Dermis blood vessel endothelial cell (primary cell): ENCODE results near the gene BCL2L2. TPM values are rescaled to one million over a fixed set of nuclear protein-coding genes. Genes with fewer than 3 reads are reported as not detected.

ENCODE experiments used
- DNase-seq: peaks from one replicate; pipeline ENCODE4 v3.0.0; 2010
- total RNA-seq: library from RNA; depleted of rRNA; stranded (reverse); fragments of >200 nt; gene quantifications from 2 replicates; pipeline ENCODE4 v1.2.3, GENCODE V29; 2014

BCL2L2 gene
- total RNA-seq, 1 donor from 2014 or later: 10.4 TPM

- DNase-seq: no peak
Observed at GRCh38 chr14:23357261-23357660, 50.6 kb downstream of the BCL2L2 start.

DNA sequence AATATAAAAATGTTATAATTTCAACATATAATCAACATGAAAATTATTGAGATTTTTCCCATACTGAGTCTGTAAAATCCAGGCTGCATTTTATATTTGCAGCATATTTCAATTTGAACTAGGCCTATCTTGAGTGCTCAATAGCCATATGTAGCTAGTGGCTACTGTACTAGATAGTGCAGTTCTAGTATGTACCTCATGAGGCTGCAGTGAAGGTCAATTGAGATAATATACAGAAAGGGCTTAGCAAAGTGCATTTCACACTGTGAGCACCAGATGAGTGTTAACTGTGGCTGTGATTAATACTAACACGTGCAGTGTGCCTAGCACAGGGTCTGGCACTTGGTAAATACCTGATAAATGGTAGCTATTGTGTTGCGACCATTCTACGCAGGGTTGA lies 51.4 kb downstream of the BCL2L2 start:
- no peak for DNase-seq

GRCh38 chr14:23358553-23359166 lies 52.0 kb downstream of the BCL2L2 start:
- no peak for DNase-seq

GRCh38 chr14:23359167-23359626 lies 52.6 kb downstream of the BCL2L2 start:
- no peak for DNase-seq

GRCh38 chr14:23359722-23360447 lies 53.3 kb downstream of the BCL2L2 start:
- DNase-seq: no peak

DNA sequence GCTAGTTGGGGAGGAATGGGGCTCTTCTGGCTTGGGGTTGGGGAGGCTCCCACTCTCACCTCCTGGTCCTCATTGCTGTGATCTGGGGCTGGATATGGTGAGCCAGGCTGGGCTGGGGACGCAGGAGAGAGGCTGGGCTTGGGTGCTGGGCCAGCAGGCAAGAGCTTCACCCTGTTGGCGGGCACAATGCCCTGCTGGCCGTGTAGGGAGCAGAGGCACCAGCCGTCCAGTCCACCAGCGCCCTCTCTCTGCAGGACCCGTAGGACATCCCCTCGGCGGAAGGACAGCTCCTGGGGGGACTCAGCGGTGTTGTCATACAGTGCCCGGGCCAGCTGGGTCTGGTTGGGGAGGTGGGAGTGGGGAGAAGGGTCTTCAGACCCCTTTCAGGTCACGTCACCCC lies 53.9 kb downstream of the BCL2L2 start:
- DNase-seq: no peak

DNA sequence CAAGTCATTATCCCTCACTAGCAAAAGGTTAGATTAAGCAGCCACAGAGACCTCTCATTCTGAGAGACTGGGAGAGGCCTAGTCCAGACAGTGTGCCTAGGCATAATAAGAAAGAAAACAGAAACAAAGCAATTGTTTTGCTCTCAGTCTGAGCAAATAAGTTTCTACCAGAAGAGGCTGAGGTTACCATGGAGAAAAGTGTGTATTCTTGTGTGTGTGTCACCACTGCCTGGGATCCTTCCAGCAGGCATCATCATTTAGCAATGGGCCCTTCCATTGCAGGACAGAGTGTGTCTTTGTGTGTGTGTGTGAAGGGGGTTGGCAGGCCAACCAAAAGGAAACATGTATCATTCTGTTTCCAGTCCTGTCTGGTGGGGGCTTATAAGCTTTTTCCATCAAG lies 54.7 kb downstream of the BCL2L2 start:
- DNase-seq: no peak

Other genes with a start within 250 kb of the BCL2L2 start
- gene CDH24, start 249.3 kb upstream of the BCL2L2 start, total RNA-seq: 7.5 and 16.3 TPM in 2 replicates
- gene ACIN1, start 211.7 kb upstream of the BCL2L2 start, total RNA-seq: 65.2 and 76.2 TPM in 2 replicates
- 43.0 and 52.2 TPM in 2 replicates for gene C14orf119, start 211.3 kb upstream of the BCL2L2 start, total RNA-seq
- not detected in 2 replicates for gene CIROP, start 201.8 kb upstream of the BCL2L2 start, total RNA-seq
- gene CEBPE, start 187.6 kb upstream of the BCL2L2 start, total RNA-seq: not detected in 2 replicates
- 0.09 TPM in 1 of 2 replicates, not detected in the other for gene SLC7A8, start 123.2 kb upstream of the BCL2L2 start, total RNA-seq
- gene RNF212B, start 68.9 kb upstream of the BCL2L2 start, total RNA-seq: not detected in 2 replicates
- 6.5 and 7.2 TPM in 2 replicates for gene HOMEZ, start 20.7 kb upstream of the BCL2L2 start, total RNA-seq
- 1.7 and 2.6 TPM in 2 replicates for gene PPP1R3E, start 4.0 kb upstream of the BCL2L2 start, total RNA-seq
- gene PABPN1, start 14.6 kb downstream of the BCL2L2 start, total RNA-seq: 71.5 and 93.9 TPM in 2 replicates
- gene SLC22A17, start 46.1 kb downstream of the BCL2L2 start, total RNA-seq: 0.84 and 3.7 TPM in 2 replicates
- gene EFS, start 58.3 kb downstream of the BCL2L2 start, total RNA-seq: 0.17 TPM in 1 of 2 replicates, not detected in the other
- not detected in 2 replicates for gene IL25, start 66.0 kb downstream of the BCL2L2 start, total RNA-seq
- not detected in 2 replicates for gene CMTM5, start 70.2 kb downstream of the BCL2L2 start, total RNA-seq
- gene MYH6, start 101.4 kb downstream of the BCL2L2 start, total RNA-seq: not detected in 2 replicates
- gene MYH7, start 128.8 kb downstream of the BCL2L2 start, total RNA-seq: not detected in 2 replicates
- 42.5 and 61.8 TPM in 2 replicates for gene NGDN, start 162.9 kb downstream of the BCL2L2 start, total RNA-seq
- 0.17 and 0.23 TPM in 2 replicates for gene ZFHX2, start 244.9 kb downstream of the BCL2L2 start, total RNA-seq
- gene THTPA, start 249.4 kb downstream of the BCL2L2 start, total RNA-seq: 6.0 and 10.6 TPM in 2 replicates